Erythroblast (primary cell): ENCODE results near the gene DMTF1.
"Not testable (repeated sequence)": the region's sequence is repeated elsewhere in the genome, so short reads cannot be mapped to it uniquely, and the experiment has no call there.

ENCODE experiments used
- DNase-seq, 2 experiments: peaks; one replicate each; lab custom pipeline; 2025; lab: John Stamatoyannopoulos, UW
- GATA1 ChIP-seq: IDR thresholded peaks from 2 replicates; pipeline ENCODE4 v1.6.1; 2011; ENCODE audit warnings: low read depth, mild to moderate bottlenecking, control low read depth, low read length, moderate library complexity
- POLR2A ChIP-seq: IDR thresholded peaks from 2 replicates; pipeline ENCODE4 v1.6.1; 2011; ENCODE audit warnings: mild to moderate bottlenecking, low read length

The DMTF1 gene

GRCh38 chr7:87152112-87152896 lies at the start of gene DMTF1:
TSS of gene DMTF1 (plus strand) at chr7:87152453. CDS start at chr7:87164942, 12,489 bp downstream.
- TF ChIP-seq POLR2A = peak; percentile 94
- no peak for TF ChIP-seq GATA1
- DNase-seq = peak; percentile 96

GRCh38 chr7:87105401-87105800 lies 46.9 kb upstream of the DMTF1 start:
- no peak for DNase-seq
- no peak for TF ChIP-seq GATA1
- no peak for TF ChIP-seq POLR2A

GRCh38 chr7:87106974-87107612 lies 45.2 kb upstream of the DMTF1 start:
- TF ChIP-seq POLR2A (no peak), GATA1 (no peak)

GRCh38 chr7:87107949-87108776 lies 44.1 kb upstream of the DMTF1 start:
- no peak for TF ChIP-seq GATA1
- TF ChIP-seq POLR2A = no peak
- peak; percentile 17 to 41 for DNase-seq

More at GRCh38 chr7:87106974-87107612, 45.2 kb upstream of the DMTF1 start:
- peak; percentile 3 to 35 for DNase-seq

- no peak for TF ChIP-seq POLR2A
- TF ChIP-seq GATA1 = no peak
- peak; percentile 15 to 32 for DNase-seq
Measured at GRCh38 chr7:87110778-87111177, 41.5 kb upstream of the DMTF1 start.

GRCh38 chr7:87111877-87112276 lies 40.4 kb upstream of the DMTF1 start:
- TF ChIP-seq GATA1 = no peak
- no peak for TF ChIP-seq POLR2A
- peak; percentile 2 to 42 for DNase-seq

GRCh38 chr7:87113077-87113476 lies 39.2 kb upstream of the DMTF1 start:
- no peak for DNase-seq
- TF ChIP-seq POLR2A (no peak), GATA1 (no peak)

GRCh38 chr7:87113904-87114303 lies 38.3 kb upstream of the DMTF1 start:
- peak in 1 of 2 experiments; percentile 2 for DNase-seq

- not testable (repeated sequence) for DNase-seq
Measured at GRCh38 chr7:87115772-87116171, 36.5 kb upstream of the DMTF1 start.

GRCh38 chr7:87116315-87116714 lies 35.9 kb upstream of the DMTF1 start:
- no peak for TF ChIP-seq POLR2A
- no peak for TF ChIP-seq GATA1
- no peak for DNase-seq

- TF ChIP-seq GATA1 (no peak), POLR2A (no peak)
- no peak for DNase-seq
Measured at GRCh38 chr7:87119581-87119980, 32.7 kb upstream of the DMTF1 start.

- no peak for TF ChIP-seq POLR2A
- no peak for TF ChIP-seq GATA1
- DNase-seq = peak; percentile 11 to 54
Measured at GRCh38 chr7:87123105-87123504, 29.1 kb upstream of the DMTF1 start.

GRCh38 chr7:87127019-87127418 lies 25.2 kb upstream of the DMTF1 start:
- no peak for DNase-seq
- TF ChIP-seq GATA1 (no peak), POLR2A (no peak)

- no peak for TF ChIP-seq GATA1
- no peak for TF ChIP-seq POLR2A
- no peak for DNase-seq
Measured at GRCh38 chr7:87128861-87129267, 23.4 kb upstream of the DMTF1 start.
